ENCODE measurements around the gene SETD3. TPM values are rescaled to one million over a fixed set of nuclear protein-coding genes. Genes with fewer than 3 reads are reported as not detected.
A peak's percentile ranks its signal among the peaks of the same experiment; 100 is the strongest.

Gene SETD3
- total and polyA plus RNA-seq, 4 donors: 36.4 to 60.9 (median 49.7) TPM

DNA sequence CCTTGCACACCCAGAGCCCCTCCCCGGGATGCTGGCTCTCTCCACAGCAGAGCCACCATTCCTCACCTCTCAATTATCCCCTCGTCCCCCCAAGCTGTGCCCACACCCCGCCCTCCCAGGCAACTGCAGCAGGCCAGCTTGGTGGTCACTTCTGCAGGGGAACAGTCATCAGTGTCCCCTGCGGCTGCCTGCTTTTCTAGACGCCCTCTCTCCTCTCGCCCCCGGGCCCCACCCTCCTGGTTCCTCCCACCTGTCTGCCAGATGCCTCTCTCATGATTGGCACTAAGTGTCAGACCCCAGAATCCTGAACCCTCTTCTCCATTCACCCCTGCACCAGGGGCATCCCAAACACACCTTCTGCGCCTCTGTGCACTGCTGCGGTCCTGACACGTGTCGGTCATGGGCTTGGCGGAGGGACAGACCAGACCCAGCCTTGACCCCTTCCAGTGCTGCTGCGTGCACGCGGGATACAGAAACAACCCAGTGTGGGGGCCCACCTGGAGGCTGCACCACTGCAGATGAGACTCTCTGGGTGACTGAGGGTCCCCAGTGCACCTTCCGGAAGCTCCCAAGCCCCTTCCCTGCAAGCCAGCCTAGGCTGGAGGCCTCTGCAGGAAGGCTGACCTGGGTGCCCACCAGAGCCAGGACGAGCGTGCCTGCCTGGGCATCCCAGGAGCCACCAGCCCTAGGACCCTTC, 99.5 kb downstream of the SETD3 start:
- H3K4me1 ChIP-seq (ENCODE audit: control insufficient read depth in 5 of 5, insufficient read depth in 5 of 5, low read length in 5 of 5): peaks cover 0 to 3% (median 0%) of the 10 kb centered on the region in 5 donors
- H3K36me3 ChIP-seq (ENCODE audit: control insufficient read depth in 4 of 4, insufficient read depth in 4 of 4, low read length in 4 of 4): no peaks in the 10 kb centered on the region
- no peak overlapping the region for H3K4me3 ChIP-seq
- TF ChIP-seq, protein P1, sequence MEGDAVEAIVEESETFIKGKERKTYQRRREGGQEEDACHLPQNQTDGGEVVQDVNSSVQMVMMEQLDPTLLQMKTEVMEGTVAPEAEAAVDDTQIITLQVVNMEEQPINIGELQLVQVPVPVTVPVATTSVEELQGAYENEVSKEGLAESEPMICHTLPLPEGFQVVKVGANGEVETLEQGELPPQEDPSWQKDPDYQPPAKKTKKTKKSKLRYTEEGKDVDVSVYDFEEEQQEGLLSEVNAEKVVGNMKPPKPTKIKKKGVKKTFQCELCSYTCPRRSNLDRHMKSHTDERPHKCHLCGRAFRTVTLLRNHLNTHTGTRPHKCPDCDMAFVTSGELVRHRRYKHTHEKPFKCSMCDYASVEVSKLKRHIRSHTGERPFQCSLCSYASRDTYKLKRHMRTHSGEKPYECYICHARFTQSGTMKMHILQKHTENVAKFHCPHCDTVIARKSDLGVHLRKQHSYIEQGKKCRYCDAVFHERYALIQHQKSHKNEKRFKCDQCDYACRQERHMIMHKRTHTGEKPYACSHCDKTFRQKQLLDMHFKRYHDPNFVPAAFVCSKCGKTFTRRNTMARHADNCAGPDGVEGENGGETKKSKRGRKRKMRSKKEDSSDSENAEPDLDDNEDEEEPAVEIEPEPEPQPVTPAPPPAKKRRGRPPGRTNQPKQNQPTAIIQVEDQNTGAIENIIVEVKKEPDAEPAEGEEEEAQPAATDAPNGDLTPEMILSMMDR (IDR thresholded peaks at IDR 0.05; ENCODE audit: control extremely low read depth, extremely low read depth): no peak
- 78 to 83% methylated on average over 17 to 18 of the region's 18 CpGs for WGBS, 2 donors
- DNase-seq: no peak
- H3K27me3 ChIP-seq (ENCODE audit: control insufficient read depth in 3 of 3, insufficient read depth in 3 of 3, low read length in 2 of 3): peaks cover 0 to 6% (median 0%) of the 10 kb centered on the region in 3 donors
- H3K27ac ChIP-seq (ENCODE audit: low read depth in 1 of 2, low read length in 1 of 2): no peak overlapping the region
- ATAC-seq (ENCODE audit: insufficient read depth, low FRiP score): no peak
- no peak overlapping the region for H3K9ac ChIP-seq (ENCODE audit: insufficient read depth in 1 of 2, low read length in 2 of 2)
- no peaks in the 10 kb centered on the region for H3K9me3 ChIP-seq (ENCODE audit: control insufficient read depth in 4 of 4, insufficient read depth in 3 of 4, low read length in 3 of 4)

DNA sequence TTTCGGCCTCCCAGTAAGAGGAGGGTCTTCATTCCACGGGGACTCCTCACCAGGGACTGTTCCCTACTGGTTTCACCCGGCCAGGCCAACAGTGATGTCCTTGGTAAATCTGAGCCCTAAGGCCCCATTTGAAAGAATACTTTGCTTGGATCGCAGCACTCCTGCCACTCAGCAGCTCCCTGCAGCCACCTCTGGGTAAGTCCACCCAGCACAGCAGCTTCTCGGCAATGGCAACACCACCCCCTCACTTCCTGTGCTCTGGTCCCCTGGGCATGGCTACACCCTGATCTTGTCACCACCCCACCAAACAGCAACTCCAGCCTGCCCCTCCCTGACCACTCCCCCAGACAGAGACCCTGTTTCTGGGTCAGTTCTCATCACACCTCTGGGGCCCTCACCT, 100.3 kb downstream of the SETD3 start:
- H3K9ac ChIP-seq (ENCODE audit: insufficient read depth in 1 of 2, low read length in 2 of 2): no peak overlapping the region
- ATAC-seq (ENCODE audit: insufficient read depth, low FRiP score) (no peak), DNase-seq (no peak)
- peaks cover 0 to 3% (median 0%) of the 10 kb centered on the region in 5 donors for H3K4me1 ChIP-seq (ENCODE audit: control insufficient read depth in 5 of 5, insufficient read depth in 5 of 5, low read length in 5 of 5)
- 52 to 61% methylated on average over 5 of the region's 5 CpGs for WGBS, 2 donors
- TF ChIP-seq, protein P1 (IDR thresholded peaks at IDR 0.05; ENCODE audit: control extremely low read depth, extremely low read depth): no peak
- H3K27ac ChIP-seq (ENCODE audit: low read depth in 1 of 2, low read length in 1 of 2): no peak overlapping the region
- peaks cover 0 to 6% (median 0%) of the 10 kb centered on the region in 3 donors for H3K27me3 ChIP-seq (ENCODE audit: control insufficient read depth in 3 of 3, insufficient read depth in 3 of 3, low read length in 2 of 3)
- no peak overlapping the region for H3K4me3 ChIP-seq
- no peaks in the 10 kb centered on the region for H3K36me3 ChIP-seq (ENCODE audit: control insufficient read depth in 4 of 4, insufficient read depth in 4 of 4, low read length in 4 of 4)
- H3K9me3 ChIP-seq (ENCODE audit: control insufficient read depth in 4 of 4, insufficient read depth in 3 of 4, low read length in 3 of 4): no peaks in the 10 kb centered on the region

DNA sequence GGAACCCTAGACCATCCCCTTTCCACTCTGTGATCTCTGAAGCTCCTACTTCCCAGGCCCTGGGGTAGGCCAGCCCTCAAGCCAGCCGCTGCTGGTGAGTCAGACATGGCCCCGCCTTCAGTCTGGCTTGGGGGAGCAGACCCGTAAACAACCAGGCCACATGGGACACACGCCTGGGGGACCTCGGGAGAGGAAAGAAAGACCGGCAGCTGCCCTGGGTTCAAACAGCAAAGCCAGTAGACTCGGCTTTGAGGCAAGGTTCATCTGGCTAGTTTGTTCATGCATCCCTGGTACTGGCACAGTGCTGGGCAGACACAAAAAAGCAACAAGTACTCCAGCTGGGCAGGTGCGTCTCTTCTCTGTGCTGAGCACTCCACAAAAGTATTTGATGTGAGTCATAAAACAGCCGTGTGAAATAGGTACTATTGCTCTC, 101.9 kb downstream of the SETD3 start:
- Histone ChIP-seq H3K9me3 (ENCODE audit: control insufficient read depth in 4 of 4, insufficient read depth in 3 of 4, low read length in 3 of 4) (no peaks in the 10 kb centered on the region), H3K9ac (ENCODE audit: insufficient read depth in 1 of 2, low read length in 2 of 2) (no peak overlapping the region), H3K4me1 (ENCODE audit: control insufficient read depth in 5 of 5, insufficient read depth in 5 of 5, low read length in 5 of 5) (peaks cover 0 to 3% (median 0%) of the 10 kb centered on the region in 5 donors), H3K36me3 (ENCODE audit: control insufficient read depth in 4 of 4, insufficient read depth in 4 of 4, low read length in 4 of 4) (no peaks in the 10 kb centered on the region), H3K4me3 (no peak overlapping the region), H3K27me3 (ENCODE audit: control insufficient read depth in 3 of 3, insufficient read depth in 3 of 3, low read length in 2 of 3) (peaks cover 0 to 6% (median 0%) of the 10 kb centered on the region in 3 donors), H3K27ac (ENCODE audit: low read depth in 1 of 2, low read length in 1 of 2) (no peak overlapping the region)
- ATAC-seq (ENCODE audit: insufficient read depth, low FRiP score) (peak; percentile 36), DNase-seq (no peak)
- 63 to 74% methylated on average over 9 of the region's 9 CpGs for WGBS, 2 donors
- TF ChIP-seq, protein P1 (IDR thresholded peaks at IDR 0.05; ENCODE audit: control extremely low read depth, extremely low read depth): no peak

All from lung (tissue), 12 donors.